IPS-18c (cell line): Measurements from ENCODE around the gene TMC3.
"Not testable (repeated sequence)": the region's sequence is repeated elsewhere in the genome, so short reads cannot be mapped to it uniquely, and the experiment has no call there.

Experiments used
- H3K4me3 ChIP-seq: 2 replicates; pipeline ENCODE4 v1.7.0; 2013; ENCODE audit warnings: low read depth, mild to moderate bottlenecking, low read length, moderate library complexity; ENCODE audit not compliant: insufficient read depth
- H3K9me3 ChIP-seq: one replicate; pipeline ENCODE4 v1.6.1; 2013; ENCODE audit warnings: mild to moderate bottlenecking, low read length, moderate library complexity; ENCODE audit not compliant: control insufficient read depth, insufficient read depth

TMC3 gene

GRCh38 chr15:81373775-81374395, at the start of gene TMC3:
TMC3 (minus strand) TSS chr15:81374213; CDS start chr15:81374077, 136 bp downstream.
- Histone ChIP-seq H3K4me3 (no peak within 1 kb of the TSS), H3K9me3 (no peaks in the 10 kb centered on the region)

- H3K9me3 ChIP-seq = no peaks in the 10 kb centered on the region
- H3K4me3 ChIP-seq = no peak overlapping the region
These were observed 47.4 kb upstream of the TMC3 start for GRCh38 chr15:81421461-81421860.

- H3K4me3 ChIP-seq = no peak overlapping the region; the same call in 1 of the 2 replicates
- H3K9me3 ChIP-seq = no peaks in the 10 kb centered on the region
These were observed 45.4 kb upstream of the TMC3 start for GRCh38 chr15:81419332-81419943.

GRCh38 chr15:81418891-81419290, 44.9 kb upstream of the TMC3 start:
- Histone ChIP-seq H3K9me3 (no peaks in the 10 kb centered on the region), H3K4me3 (no peak overlapping the region; the same call in 1 of the 2 replicates)

- Histone ChIP-seq H3K4me3 (no peak overlapping the region), H3K9me3 (no peaks in the 10 kb centered on the region)
These were observed 44.4 kb upstream of the TMC3 start for GRCh38 chr15:81418444-81418843.

- H3K4me3 ChIP-seq, H3K9me3 ChIP-seq: not testable (repeated sequence)
These were observed 40.4 kb upstream of the TMC3 start for GRCh38 chr15:81414274-81414968.

- no peak overlapping the region for H3K4me3 ChIP-seq
- no peaks in the 10 kb centered on the region for H3K9me3 ChIP-seq
These were observed 39.8 kb upstream of the TMC3 start for GRCh38 chr15:81413851-81414250.

GRCh38 chr15:81411969-81412633, 38.1 kb upstream of the TMC3 start:
- no peaks in the 10 kb centered on the region for H3K9me3 ChIP-seq

GRCh38 chr15:81411051-81411450, 37.0 kb upstream of the TMC3 start:
- no peak overlapping the region for H3K4me3 ChIP-seq
- no peaks in the 10 kb centered on the region for H3K9me3 ChIP-seq

More at GRCh38 chr15:81411969-81412633, 38.1 kb upstream of the TMC3 start:
- H3K4me3 ChIP-seq = no peak overlapping the region

GRCh38 chr15:81410318-81410753, 36.3 kb upstream of the TMC3 start:
- H3K9me3 ChIP-seq = no peaks in the 10 kb centered on the region
- no peak overlapping the region for H3K4me3 ChIP-seq

- Histone ChIP-seq H3K9me3 (no peaks in the 10 kb centered on the region), H3K4me3 (no peak overlapping the region)
These were observed 33.7 kb upstream of the TMC3 start for GRCh38 chr15:81407718-81408117.

- H3K9me3 ChIP-seq = no peaks in the 10 kb centered on the region
- H3K4me3 ChIP-seq = no peak overlapping the region
These were observed 33.2 kb upstream of the TMC3 start for GRCh38 chr15:81407176-81407575.

- Histone ChIP-seq H3K4me3 (no peak overlapping the region), H3K9me3 (no peaks in the 10 kb centered on the region)
These were observed 26.7 kb upstream of the TMC3 start for GRCh38 chr15:81400640-81401236.

GRCh38 chr15:81398910-81399551, 25.0 kb upstream of the TMC3 start:
- H3K4me3 ChIP-seq = no peak overlapping the region
- no peaks in the 10 kb centered on the region for H3K9me3 ChIP-seq

GRCh38 chr15:81398456-81398855, 24.4 kb upstream of the TMC3 start:
- Histone ChIP-seq H3K9me3 (no peaks in the 10 kb centered on the region), H3K4me3 (no peak overlapping the region)

GRCh38 chr15:81394603-81395002, 20.6 kb upstream of the TMC3 start:
- H3K4me3 ChIP-seq = no peak overlapping the region
- no peaks in the 10 kb centered on the region for H3K9me3 ChIP-seq

GRCh38 chr15:81391657-81392056, 17.6 kb upstream of the TMC3 start:
- Histone ChIP-seq H3K4me3 (no peak overlapping the region), H3K9me3 (no peaks in the 10 kb centered on the region)
